ENCODE results near the gene HK1.

HK1 gene

DNA sequence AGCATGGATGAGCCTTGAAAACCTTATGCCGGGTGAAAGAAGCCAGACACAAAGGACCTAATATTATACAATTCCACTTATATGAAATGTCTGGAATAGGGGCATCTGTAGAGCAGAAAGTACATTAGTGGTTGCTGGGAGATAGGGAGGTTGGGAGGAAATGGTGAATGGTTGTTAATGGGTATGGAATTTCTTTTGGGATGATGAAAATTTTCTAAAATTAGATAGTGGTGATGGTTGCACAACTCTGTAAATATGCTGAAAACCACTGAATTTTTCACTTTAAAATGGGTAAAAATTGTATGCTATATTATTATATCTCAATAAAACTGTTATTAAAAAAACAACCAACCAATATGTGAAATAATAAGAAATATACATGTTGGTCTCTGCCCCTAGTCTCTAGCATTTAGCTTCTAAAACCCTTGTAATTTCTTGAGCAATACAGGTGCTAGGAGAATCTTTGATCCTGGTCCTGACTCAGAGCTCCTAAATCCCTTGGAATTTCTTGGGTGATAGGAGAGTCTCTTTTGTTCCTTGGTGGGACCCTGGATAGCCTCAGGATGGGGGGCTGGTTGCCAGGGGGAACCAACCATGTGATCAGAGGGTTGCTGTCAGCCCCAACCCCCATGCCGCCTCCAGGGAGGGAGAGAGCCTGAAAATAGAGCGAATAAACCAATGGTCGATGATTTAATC lies 74.4 kb downstream of the HK1 start:
- DNase-seq = peak; percentile 41

DNA sequence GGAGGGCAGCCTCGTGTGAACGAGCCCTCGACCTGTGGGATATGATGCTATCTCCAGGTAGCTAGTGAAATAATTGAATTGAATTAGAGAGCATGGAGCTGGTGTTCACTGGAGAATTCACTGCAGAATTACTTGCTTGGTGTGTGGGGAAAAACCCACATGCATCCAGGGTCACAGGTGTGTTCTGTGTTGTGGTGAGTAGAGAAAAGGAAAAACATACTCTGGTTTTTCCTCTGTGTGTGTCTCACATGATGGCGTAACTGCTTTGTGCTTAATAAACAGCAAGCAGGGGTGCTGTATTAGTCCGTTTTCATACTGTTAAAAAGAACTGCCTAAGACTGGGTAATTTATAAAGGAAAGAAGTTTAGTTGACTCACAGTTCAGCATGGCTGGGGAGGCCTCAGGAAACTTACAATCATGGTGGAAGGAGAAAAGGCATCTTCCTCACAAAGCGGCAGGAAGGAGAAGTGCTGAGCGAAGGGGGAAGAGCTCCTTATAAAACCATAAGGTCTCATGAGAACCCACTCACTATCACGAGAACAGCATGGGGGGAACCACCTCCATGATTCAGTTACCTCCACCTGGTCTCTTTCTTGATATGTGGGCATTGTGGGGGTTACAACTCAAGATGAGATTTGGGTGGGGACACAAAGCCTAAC lies 75.8 kb downstream of the HK1 start:
- no peak for DNase-seq

DNA sequence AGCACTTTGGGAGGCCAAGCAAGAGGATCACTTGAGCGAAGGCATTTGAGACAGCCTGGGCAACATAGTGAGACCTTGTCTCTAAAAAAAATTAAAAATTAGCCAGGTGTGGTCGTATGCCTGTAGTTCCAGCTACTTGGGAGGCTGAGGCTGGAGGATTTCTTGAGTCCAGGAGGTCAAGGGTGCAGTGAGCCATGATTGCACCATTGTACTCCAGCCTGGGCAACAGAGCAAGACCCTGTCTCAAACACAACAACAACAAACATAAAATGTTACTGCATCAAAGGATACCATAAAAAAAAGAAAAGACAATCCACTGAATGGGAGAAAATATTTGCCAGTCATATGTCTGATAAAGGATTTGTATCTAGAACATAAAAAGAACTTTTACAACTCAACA lies 77.9 kb downstream of the HK1 start:
- DNase-seq = no peak

DNA sequence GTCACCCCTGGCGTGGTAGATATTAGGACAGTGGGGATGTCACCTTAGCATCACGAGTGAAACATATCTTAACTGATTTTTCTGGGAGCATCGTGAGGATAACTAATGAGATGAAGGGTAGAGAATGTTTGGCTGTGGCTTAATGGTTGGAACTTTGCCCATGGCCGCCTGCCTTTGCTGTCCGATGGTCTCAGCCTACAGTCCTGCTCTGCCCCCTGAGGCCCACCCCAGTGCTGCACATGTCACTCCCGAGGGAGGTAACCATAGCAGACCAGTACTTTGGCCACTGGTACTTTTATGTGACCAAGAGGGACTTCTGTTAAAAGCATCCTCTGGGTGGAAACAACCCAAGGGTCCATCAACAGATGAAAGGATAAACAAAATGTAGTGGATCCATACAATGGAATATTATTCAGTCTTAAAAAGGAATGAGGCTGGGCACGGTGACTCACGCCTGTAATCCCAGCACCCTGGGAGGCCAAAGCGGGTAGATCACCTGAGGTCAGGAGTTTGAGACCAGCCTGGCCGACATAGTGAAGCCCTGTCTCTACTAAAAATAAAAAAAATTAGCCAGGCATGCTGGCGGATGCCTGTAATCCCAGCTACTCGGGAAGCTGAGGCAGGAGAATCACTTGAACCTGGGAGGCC lies 80.0 kb downstream of the HK1 start:
- no peak for DNase-seq

DNA sequence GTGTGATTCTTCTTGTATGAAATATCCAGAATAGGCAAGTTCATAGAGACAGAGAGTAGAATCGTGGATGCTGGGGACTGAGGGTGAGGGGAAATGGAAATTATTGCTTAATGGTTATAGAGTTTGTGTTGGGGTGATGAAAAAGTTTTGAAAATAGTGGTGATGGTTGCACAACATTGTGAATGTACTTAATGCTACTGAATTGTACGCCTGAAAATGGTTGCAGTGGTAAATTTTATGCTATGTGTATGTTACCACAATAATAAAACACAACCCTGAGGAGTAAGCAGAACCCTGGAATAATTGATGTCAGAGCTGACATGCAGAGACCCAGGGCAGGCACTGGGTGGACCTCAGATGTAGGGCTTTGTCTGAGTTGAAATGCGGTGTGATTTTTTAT lies 80.9 kb downstream of the HK1 start:
- DNase-seq = no peak

DNA sequence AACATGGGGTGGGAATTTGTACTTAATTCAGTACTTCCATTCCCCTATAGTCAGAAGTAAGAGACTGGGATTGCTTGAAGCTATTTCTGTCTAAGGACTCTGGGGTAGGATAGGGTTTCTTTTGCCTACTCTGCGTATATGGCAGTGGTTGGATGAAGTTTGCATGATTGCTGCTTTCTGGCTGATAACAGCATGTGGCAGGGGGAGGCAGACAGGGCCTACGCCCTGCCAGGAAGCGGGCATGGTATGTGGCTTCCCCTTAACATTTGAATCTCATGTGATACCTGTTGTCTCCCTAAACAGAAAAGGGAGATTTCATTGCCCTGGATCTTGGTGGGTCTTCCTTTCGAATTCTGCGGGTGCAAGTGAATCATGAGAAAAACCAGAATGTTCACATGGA lies 81.3 kb downstream of the HK1 start:
- no peak for DNase-seq

DNA sequence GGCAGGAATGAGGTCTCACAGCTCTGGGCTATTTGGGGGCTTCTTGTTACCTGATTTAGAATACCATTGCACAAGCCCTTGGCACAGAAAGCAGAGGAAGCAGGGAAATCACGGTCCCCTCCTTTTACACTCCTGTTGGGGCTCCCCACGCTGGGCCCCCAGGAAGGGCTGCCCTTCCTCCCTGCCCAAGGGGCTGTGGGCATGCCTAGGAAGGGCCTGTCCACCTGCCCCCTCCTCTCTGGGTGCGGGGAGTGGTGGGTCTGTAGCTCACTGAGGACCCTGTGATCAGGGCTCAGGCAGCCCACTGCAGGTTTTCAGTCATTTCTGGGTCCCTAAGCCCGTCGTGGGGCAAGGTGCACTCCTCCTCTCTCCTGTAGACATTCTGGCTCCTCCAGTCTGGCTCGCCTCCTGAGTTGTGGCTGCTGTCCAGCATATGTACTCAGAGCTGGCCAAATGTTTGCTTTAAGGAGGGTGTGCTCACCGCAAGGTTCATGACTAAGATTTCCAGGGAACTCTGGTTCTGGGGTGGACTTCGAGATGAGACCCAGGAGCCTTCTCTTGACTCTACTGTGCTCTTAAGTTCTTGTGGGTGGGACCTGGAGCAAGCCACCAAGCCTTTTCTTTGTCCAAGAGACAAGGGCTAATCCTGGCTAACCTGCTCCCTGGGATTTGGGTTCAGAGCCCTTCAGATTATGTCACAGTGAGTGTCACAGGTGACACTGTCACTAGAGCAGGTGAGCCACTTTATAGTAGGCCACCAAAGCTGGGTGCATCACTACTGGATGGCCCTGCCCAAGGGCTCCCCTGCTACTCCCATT lies 82.4 kb downstream of the HK1 start:
- peak; percentile 67 for DNase-seq

DNA sequence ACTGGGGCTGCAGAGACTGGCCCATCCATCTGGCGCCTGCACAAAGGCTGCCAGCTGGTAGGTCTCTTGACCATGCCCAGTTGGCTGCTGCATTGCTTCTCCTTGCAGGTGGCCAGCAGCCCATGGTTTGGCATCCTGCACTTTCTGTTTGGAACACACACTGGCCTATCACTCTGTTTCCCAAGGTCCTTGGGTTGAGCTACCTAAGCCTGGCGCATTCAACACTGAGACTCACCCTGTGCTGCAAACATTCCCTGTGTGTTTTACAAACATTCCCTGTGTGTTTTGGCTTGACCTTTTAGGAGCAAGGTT lies 83.0 kb downstream of the HK1 start:
- no peak for DNase-seq

DNA sequence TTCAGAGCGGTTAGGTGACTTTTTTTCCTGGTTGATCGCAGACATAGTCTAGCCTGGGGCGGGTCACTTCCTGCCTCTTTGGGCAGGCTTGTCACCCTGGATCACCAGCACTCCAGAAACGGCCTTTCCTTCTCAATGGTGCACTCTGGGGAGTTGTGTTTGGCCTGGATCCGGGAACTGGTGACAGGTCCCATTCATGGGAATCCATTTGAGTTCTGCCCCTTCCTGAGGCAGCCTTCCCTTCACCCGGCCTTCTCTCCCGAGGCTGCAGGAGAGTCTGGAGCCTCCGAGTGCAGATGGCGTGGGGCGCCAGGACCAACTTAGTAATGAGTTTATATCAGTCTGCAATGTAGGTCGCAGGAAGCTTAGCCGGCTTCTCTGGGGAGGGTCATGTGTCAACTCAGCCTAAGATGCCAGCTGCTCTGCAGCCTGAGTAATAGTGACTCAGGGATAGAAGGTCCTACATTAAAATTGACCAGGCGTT lies 84.2 kb downstream of the HK1 start:
- DNase-seq = no peak

DNA sequence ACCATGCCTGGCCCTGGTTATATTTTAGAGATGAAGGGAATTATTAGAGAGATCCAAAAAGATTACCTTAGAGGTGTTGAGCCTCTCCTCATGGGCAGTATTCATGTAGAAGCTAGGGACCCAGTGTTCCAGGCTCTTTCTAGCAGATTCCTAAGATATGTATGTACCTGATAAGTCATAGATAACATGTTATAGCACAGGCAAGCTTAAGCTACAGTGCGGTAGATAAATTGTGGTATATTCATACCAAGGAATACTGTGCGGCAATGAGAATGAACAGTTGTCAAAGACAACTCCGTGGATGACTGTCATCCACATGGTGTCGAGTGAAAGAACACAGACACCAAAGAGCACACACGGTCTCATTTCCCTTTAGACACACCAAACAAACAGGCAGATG lies 85.4 kb downstream of the HK1 start:
- no peak for DNase-seq

DNA sequence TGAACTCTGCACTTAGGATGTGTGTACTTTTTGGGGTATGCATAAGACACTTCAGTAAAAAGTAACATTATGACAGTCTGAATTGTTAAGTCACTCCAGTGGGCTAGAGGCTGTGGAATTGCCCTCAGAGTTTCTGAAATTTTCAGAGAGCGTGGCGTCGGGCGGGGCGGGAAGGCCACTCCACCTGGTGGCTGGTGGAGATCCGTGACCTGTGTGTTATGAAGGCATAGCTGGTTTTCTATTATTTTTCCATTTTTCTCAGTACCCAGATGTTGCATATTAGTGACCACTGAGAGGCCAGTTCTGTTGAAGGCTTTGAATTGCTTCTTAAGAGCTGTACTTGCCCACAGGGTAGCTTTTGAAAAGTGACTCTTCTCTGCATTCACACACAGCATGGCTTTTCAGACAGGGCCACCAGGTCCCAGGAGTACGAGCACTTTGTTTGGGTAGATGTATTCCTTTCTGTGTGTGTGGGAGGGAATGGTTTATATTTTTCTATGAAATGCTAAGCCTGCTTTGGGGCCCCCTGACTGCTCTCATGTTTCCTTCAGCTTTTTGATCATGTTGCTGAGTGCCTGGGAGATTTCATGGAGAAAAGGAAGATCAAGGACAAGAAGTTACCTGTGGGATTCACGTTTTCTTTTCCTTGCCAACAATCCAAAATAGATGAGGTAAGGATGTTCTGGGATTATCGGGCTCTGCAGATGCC lies 86.1 kb downstream of the HK1 start:
- no peak for DNase-seq

DNA sequence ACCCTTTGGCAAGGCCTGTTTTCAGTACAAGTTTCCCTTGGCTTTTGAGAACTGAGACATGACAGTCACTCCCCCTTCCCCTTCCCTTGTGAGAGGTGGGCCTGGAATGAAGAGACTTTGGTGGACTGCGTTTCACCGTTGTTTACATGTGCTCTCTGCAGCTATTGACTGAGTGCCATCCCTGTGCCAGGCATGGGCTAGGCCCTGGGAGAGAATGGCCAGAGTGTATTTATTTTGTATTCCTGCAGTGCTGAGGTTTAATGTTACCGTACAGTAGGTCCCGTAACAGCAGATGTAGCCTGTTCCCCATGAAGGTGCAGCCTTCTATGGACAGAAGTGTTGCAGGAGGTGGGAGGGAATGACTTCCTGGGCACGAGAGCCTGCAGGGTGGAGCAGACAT lies 88.4 kb downstream of the HK1 start:
- no peak for DNase-seq

DNA sequence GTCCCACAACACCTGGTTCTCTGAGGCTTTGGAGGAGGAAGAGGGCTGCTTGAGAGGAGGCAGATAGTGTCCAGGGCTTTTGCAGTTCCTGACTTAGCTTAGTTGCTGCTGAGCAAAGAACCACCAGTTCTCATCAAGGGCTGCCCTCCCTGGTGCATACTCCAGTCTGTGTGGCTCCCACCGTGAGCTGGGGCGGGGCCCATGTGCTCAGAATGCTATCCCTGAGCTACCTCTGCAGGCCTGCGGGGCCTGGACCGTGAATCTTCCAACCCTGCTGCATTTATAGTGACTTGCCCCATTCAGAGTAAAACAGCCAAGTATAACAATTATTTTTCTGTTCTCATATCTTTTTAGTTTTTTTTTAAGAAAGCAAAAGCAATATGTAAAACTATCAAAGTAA lies 89.2 kb downstream of the HK1 start:
- DNase-seq = no peak

DNA sequence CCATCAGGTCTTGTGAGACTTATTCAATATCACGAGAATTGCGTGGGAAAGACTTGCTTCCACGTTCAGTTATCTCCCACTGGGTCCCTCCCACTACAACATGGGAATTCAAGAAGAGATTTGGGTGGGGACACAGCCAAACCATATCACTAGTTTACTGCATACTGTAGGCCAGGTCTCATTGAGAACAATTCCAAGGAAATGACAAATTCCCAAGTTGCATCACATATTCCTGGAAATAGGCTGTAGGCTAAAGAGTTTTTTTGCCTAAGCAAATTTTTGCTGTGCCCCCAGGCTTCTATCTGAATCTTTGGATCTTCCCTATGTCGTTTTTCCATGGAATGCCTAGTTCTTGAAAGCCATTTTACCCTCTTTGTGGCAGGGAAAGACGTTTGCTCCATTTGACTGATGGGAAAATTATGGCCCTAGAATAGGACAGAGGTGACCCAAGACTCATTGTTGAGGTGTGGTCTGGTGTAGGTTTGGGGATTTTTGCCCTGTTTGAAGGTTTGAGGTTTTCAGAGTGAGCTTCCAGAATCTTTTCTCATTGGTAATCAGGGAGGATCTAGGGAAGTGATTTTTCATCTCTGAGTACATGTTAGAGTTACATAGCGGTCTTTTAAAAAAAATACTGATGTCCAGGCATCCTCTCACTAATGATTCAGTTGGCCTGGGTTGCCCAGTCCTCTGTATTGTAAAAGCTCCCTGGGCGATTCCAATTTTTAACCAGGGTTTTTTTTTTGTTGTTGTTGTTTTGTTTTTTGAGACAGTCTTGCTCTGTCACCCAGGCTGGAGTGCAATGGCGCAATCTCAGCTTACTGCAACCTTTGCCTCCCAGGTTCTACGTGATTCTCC lies 94.1 kb downstream of the HK1 start:
- no peak for DNase-seq

DNA sequence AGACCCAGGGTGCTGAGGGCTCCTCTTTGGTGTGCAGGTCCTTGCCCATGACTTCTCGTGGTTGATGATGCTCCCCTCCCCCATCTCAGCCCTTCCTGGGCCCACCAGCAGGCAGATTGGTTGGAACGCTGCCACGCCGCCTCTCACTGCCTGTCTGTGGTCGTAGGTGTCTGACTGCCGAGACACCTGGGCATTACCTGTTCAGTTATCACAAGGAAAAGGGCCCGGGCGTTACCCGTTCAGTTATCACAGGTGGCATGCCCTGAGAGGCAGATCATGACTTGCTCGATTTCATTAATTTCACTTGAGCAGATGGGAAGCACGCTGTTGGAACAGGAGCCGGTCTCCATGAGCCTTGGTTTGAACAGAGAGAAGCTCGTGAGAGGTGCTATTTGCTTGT lies 95.9 kb downstream of the HK1 start:
- DNase-seq = no peak

DNA sequence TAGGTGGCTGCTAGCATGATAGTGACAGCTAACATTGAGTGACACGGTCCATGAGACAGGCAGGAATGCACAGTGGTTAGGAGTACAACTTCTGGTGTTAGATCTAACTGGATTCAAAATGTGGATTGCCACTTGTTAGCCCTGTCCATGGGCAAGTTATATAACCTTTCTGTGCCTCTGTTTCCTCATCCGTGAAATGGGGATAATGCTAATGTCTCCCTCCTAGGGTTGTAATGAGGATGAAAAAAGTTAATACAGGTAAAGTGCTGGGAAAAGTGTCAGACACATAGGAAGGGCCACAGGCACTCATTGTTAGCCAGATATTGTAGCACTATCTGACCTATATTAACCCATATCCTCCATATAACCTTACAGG lies 96.6 kb downstream of the HK1 start:
- no peak for DNase-seq

DNA sequence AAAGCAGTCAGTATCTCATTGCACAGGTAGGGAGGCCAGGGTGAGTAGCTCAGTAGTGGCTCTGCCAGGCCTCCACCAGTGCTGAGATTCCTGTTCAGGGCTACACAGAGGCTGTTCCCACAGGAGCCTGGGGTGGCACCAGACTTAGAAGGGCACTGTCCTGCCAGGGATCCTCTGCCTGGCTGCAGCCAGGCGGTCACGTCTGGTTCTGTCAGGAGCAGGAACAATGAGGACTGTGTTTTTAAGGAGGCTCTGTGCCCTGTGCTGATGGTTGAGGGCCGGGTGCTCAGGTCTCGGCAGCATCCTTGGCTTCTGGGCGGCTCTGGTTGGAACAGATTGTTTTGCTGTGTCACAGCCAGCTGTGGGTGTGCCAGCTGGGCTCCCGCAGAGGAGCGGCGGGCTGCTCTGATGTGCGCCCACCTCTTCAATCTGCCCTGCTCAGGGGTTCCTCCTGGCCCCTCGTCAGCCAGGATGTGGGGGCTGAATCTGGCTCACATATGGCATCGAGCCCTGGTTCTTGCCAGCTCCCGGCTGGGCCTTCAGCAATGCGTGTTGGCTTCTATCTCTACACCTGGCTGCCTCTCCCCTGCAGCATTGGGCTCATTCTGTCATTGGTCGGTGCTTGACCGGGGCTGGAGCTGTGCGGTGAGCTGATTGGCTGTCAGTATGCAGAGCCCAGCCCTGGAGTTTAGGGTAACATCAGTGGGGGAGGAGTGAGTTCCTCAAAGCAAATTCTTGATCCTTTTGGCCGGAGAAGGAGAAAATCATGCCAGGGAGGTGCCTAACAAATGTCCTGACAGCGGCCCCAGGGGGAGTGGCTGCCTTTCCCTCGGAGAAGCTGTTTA lies 97.2 kb downstream of the HK1 start:
- DNase-seq = no peak

DNA sequence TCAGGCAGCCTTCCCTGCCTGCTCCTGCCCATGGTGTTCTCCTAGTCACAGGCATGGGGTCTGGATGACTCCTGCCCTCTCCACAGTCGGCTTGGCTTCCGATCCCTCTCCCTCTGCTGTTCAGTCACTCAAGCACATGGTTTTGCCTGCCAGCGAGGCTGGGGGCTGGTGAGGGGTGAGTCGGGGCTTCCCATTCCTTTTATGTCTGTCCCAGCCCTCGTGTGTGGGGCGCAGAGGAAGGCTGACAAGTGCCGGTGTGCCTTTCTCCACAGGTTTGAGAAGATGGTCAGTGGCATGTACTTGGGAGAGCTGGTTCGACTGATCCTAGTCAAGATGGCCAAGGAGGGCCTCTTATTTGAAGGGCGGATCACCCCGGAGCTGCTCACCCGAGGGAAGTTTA lies 98.4 kb downstream of the HK1 start:
- no peak for DNase-seq

DNA sequence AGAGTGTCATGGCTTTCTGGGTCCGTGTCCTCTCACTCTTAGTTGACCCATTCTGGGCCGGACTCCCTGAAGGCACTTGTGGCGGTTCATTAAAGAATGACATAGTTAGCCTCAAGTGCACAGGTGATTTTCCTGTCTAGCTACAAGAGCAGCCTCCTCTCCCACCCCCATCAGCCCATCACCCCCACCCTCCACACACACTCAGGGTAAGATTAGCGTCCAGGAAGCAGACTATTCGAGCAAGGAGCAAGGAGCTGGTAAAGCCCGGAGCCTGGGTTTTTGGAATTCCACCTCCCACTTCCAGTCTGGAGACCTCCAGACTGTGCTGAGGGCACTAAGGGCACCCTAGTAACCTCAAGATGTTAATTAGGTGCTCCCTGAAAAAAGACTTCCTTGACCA lies 98.9 kb downstream of the HK1 start:
- no peak for DNase-seq

DNA sequence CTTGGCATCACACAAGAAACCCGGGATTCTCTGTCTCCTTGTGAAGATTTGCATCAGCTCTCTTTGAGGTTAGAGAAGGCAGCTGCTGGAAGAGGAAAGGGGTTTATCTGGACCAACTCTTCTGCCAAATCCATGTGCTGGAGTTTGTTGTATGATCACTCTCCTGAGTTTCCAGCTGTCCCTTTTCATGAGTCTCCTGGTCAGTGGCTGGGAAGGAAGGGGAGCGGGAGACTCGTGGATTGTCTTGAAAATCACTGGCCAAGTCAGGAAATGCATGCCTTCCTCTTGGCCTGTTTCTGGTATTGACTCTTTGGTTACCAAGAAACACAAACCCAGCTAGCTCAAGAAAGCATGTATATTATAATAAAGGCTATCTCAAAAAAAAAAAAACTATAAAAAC lies 99.6 kb downstream of the HK1 start:
- DNase-seq = no peak

DNA sequence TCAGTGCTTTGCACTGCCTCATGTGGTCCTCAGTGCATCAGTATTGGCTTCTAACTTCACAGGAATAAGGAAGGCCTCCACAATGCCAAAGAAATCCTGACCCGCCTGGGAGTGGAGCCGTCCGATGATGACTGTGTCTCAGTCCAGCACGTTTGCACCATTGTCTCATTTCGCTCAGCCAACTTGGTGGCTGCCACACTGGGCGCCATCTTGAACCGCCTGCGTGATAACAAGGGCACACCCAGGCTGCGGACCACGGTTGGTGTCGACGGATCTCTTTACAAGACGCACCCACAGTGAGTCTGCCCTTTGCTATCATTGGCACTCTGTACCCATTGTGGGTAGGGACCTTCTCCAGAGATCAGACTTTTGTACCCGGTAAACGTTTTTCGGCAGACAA lies 101.5 kb downstream of the HK1 start:
- no peak for DNase-seq

Measured in amniotic stem cell (primary cell).